HUDEP-2 (cell line): ENCODE data around the gene ZBTB42.
"Not testable (repeated sequence)": the region's sequence is repeated elsewhere in the genome, so short reads cannot be mapped to it uniquely, and the experiment has no call there.

Source experiments
- DNase-seq, 76 experiments: peaks; one replicate each; lab custom pipeline; 2025; ENCODE audit not compliant: unreplicated experiment in 76 of 76; lab: John Stamatoyannopoulos, UW

ZBTB42 gene

GRCh38 chr14:104805941-104806624 is 5.2 kb downstream of the ZBTB42 start:
- DNase-seq: no peak

GRCh38 chr14:104806625-104807465 is 5.9 kb downstream of the ZBTB42 start:
- no peak for DNase-seq

- no peak for DNase-seq
Measured at GRCh38 chr14:104808456-104808855, 7.6 kb downstream of the ZBTB42 start.

GRCh38 chr14:104810316-104810715 is 9.4 kb downstream of the ZBTB42 start:
- no peak for DNase-seq

GRCh38 chr14:104813286-104813685 is 12.4 kb downstream of the ZBTB42 start:
- DNase-seq: no peak

- not testable (repeated sequence) for DNase-seq
Measured at GRCh38 chr14:104814701-104815100, 13.8 kb downstream of the ZBTB42 start.

GRCh38 chr14:104816616-104816884 is 15.6 kb downstream of the ZBTB42 start:
- no peak for DNase-seq

- no peak for DNase-seq
Measured at GRCh38 chr14:104817930-104818713, 17.2 kb downstream of the ZBTB42 start.

- no peak for DNase-seq
Measured at GRCh38 chr14:104818714-104819161, 17.8 kb downstream of the ZBTB42 start.

- DNase-seq: no peak
Measured at GRCh38 chr14:104819361-104819781, 18.5 kb downstream of the ZBTB42 start.

GRCh38 chr14:104820669-104821228 is 19.8 kb downstream of the ZBTB42 start:
- DNase-seq: no peak

- no peak for DNase-seq
Measured at GRCh38 chr14:104821229-104821945, 20.5 kb downstream of the ZBTB42 start.

- DNase-seq: no peak
Measured at GRCh38 chr14:104821971-104822608, 21.2 kb downstream of the ZBTB42 start.

- DNase-seq: no peak
Measured at GRCh38 chr14:104822821-104823615, 22.1 kb downstream of the ZBTB42 start.

- no peak for DNase-seq
Measured at GRCh38 chr14:104824353-104824997, 23.6 kb downstream of the ZBTB42 start.

- DNase-seq: peak in 68 of 76 experiments; percentile 11 to 90 (median 72)
Measured at GRCh38 chr14:104826189-104826860, 25.4 kb downstream of the ZBTB42 start.

- DNase-seq: no peak
Measured at GRCh38 chr14:104826861-104827176, 25.9 kb downstream of the ZBTB42 start.
